GM18870 (cell line): Measurements from ENCODE around the gene THSD4.

Experiments used
- ATAC-seq: cut with Tn5 transposase; IDR thresholded peaks from one replicate; pipeline ENCODE4 v1.9.1; 2021; ENCODE audit warnings: moderate library complexity; ENCODE audit not compliant: unreplicated experiment

Gene THSD4

DNA sequence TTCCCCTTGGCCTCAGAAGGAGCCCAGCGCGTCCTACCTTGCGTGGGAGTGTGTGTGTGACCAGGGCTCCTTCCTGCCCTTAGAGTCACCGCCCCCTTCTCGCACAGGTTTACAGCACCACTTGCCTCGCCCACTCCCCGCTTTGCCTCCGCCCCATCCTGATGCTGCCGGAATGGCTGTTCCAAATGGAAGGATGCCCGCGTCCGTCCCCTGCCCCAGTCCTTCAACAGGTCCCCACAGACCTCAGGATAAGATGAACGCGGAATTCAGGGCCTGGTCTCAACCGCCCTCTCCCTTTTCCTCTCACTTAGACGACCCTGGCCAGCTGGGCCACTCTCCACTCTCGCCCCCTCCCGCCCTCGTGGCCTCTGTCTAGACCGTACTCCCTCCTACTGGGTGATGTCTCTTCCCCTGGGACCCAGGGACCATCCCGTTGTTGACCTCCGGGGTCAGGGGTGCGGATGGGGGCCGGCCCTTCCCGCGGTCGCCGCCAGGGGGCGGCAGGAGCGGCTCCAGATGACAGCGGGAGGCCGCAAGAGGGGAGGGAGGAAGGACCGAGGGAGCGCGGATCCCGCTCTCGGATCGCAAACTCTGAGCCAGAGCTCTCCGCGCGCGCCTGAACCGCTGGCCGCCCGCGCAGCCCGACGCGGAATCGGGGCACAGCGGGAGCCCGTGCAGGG, at the start of gene THSD4:
Gene THSD4 (plus strand): TSS at position 585 of the 680 bp plus-strand sequence.
- ATAC-seq, result no peak

DNA sequence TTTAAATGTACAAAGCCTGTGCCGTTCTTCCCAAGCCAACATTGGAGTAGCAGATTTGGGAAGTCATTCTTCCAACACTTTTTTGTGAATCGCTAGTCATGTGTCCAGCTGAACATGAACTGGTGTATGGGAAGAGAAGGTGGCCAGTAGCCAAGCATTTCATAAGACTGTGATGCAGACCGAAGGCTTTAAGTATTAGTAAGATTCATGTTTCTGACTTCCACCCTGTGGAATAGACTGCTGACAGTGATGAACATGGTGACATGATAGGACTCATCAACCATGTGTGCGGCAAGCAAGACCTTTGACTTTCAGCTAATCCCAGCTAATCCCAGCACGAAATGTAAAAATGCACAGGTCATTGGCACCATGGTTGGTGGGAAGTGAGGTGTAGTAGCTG, 48.3 kb upstream of the THSD4 start:
- ATAC-seq, result no peak

DNA sequence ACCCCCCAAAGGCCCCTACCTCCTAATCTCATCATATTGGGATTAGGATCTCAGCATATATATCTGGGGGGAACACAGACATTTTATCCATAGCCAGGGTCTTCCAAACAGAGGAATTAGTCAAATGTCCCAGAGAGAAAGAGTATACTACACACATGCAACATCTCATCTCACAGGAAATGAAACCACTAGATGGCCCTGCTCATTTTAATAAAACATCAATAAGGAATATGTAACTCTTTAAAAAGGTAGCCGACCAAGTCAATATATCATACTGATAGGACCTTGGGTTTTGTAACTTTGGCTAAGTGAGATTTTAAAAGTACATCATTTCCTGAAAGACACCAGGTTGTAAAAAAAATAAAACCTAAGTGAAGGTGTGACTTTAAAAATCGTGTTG, 45.6 kb upstream of the THSD4 start:
- no peak for ATAC-seq

DNA sequence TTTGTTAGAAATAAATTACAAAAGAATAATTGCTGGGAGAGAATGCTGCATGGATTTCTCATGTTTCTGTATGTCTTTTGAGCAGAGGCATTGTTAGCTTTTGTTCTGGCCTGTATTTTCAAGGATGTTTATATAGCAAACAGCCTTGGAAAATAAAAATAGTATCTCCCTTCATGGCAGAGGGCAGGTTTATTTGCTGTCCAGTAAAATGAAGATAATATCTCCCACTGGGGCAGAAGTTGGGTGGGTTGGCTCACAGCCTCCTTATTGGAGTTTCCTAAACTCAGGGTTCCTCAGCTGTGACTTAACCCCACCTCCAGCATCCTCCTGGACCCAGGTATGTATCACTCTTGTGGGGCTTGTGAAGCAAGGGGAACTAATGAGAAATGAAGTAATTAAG, 43.7 kb upstream of the THSD4 start:
- ATAC-seq, result no peak

DNA sequence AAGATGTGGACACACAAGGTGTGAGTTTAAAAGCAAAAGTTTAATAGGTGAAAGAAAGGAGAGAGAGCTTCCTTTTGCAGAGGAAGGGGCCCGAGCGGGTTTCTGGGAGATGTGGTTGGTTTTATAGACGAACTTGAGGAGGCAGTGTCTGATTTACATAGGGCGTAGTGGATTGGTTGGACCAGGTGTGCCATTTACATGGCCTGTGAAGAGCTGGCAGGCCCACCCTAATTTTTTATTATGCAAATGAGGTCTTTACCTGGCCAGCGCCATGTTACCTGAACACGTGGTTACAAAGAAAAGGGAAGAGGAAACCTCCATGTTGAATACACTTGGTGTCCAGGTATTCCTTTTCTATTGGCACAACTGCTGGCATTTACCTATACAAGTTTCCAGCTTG, 42.8 kb upstream of the THSD4 start:
- ATAC-seq, result no peak

DNA sequence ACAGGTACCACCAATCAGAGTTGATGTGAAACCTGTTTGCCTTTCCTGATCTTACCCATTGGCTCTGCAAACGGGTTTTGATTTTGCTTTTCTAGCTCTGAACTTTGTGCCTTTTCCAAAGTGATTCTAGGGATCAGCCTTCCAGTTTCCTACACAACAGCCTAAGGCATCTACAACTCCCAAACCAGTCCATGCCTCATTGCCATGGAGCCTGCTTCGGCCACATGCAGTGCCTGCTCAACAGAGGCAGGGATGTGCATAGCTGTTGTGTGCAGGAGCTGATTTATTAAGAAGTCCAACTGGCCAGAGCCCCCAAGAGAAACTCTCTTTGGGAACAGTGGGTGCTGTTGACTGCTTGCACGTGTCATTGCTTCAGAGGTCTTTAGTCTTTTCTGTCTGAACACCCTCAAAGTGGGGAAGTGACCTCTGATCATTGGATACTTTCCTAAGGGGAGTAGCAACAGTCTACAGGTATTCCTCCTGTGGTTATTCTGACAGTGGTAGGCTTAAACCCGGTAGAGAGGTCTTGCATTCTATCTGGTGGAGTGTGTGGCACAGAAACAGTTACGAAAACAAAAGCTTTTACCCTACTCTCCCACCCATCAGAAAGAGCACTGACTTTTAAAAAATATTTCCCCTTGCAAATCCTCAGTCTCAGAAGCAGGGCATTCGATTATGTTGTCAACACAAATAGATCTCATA, 36.6 kb upstream of the THSD4 start:
- no peak for ATAC-seq

DNA sequence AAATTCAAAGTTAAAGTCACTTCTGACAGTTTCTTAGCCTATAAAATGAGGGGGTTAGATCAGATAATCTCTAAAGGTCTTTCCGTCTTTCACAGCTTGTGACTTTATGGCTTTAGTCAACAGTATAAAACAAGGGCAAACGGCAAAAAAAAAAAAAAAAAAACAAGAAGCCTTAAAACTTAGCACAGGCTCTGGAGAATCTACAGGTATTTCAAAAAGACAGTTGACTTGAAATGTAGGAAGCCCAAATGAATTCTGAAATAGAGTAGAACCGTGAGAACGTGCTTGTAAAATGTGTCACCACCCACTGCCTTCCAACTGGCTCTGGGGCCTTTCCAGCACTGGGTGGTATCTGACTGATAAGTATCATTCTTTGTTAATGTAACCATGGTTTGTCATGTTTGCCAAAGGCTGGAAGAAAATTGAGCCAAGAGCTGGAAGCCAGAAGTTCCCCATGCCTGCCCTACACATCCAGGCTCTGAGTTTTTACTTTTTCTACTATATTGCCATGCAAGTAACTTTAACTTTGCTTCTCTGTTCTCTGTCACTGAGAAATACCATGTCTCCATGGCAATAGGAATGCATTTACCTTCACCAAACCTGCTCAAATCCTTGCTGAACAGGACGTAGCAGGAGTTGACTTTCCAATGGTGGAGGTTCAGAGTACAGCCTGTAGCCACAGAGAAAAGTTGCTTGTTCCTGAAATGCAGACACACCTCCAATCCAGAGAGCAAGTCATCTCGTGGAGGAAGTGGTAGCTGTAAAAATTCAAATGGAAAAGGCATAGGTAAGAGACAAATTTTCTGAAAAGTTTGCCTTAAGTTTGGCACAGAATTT, 35.8 kb upstream of the THSD4 start:
- no peak for ATAC-seq

DNA sequence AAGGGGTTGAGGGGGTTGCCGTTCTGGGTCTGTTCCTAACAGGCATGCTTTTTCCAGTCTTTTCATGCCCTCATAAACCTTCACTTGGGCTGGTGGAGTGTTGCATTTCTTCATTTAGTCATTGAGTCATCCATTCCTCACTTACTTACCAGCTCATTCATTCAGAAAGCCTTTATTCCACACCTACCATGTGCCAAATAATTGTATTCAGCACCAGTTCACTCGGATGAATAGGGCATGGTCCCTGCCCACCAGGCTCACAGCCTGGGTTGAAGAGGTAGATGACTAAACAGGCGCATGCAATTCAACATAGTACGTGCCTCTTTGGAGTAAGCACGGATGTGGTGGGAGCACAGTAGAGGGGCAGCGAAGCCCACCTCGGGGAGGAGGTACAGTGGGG, 35.1 kb upstream of the THSD4 start:
- ATAC-seq, result no peak

DNA sequence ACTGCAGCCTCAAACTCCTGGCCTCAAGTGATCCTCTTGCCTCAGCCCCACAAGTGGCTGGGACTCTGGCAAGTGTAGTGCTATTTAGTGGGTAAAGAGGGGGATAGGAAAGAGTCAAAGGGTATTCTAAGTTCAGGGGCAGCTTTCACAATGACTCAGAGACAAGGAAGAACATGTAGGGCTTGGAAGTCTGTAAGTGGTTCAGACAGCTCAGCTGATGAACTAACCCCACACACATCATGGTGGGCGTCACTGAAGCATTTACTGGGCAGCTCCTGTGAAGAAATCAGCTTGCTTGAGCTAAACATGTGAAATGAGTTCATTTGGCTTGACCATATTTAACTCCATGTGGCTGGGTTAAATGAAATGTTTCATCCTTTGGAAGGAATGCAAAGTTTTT, 34.6 kb upstream of the THSD4 start:
- no peak for ATAC-seq

DNA sequence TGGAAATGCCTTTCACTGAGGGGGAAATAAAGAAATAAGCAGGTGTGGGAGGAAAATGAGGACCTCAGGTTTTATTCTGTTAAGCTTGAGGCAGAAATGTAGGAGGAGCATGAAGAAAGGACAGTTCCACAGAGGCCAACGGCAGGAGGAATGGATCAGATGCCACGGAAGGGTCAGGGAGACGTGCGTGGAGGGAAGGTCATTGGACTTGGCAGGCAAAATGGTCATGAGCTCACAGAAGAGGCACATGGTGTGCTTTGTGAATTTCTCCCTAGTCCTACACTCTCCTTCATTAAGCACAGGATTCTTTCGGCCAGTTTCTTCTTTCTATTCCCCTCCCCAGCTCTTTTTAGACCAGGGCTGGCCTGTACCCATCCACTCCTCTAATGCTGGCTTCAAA, 32.5 kb upstream of the THSD4 start:
- no peak for ATAC-seq

DNA sequence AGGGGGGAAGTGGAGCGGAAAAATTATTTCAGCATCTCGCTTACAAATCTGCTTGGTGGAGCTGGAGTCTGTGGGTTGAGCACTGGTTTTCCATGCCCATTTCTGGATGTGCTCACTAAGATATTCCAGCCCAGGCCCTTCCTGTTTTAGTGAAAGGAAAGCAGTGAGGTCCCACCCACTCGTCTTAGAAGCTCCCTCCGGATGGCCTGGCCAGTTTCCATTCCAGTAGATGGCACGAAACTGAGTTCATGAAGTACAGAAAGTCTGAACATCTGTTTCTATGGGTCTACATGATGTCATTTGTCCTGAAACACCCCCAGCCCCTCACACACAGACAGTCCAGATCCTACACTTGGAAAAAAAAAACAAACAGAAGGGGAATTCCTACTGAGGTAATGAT, 31.9 kb upstream of the THSD4 start:
- ATAC-seq, result no peak

DNA sequence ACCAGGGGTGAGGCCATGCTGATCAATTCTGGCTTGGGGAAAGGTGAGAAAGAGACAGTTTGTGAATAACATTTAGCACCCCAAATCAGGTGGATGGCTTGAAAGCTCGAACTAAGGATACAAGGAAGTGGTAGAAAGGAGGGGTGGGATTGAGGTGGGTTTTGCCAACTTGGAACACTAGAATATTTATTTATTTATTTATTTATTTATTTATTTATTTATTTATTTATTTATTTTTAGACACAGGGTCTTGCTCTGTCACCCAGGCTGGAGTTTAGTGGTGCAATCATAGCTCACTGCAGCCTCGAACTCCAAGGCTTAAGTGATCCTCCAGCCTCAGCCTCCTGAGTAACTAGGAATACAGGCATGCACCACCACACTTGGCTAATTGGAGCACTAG, 31.0 kb upstream of the THSD4 start:
- ATAC-seq, result no peak

DNA sequence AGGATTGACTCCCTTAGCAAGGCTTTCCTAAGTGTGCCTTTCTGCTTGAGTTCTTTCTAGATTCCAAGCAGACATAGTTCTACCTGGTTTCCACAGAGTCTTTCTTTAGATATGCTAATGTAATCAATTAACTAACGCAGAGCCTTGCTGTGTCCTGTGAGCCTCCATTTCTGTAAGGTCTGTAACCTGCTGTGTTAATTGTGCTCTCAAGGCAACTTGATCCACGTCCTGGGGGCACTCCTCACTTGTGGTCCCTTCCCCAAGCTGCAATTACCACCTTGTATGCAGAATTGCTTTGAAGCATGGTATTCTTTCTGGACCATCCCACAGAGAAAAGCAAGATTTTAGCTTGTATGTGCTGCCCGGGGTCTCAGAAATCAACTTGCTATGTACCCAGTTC, 29.5 kb upstream of the THSD4 start:
- no peak for ATAC-seq

DNA sequence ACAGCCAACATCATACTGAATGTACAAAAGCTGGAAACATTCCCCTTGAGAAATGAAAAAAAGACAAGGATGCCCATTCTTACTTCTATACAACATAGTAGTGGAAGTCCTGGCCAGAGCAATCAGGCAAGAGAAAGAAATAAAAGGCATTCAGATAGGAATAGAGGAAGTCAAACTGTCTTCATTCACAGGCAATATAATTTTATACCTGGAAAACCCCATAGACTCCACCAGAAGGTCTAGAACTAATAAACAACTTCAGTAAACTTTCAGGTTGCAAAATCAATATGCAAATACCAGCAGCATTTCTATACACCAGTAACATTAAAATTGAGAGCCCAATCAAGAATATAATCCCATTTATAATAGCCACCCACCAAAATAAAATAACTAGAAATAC, 27.1 kb upstream of the THSD4 start:
- no peak for ATAC-seq

DNA sequence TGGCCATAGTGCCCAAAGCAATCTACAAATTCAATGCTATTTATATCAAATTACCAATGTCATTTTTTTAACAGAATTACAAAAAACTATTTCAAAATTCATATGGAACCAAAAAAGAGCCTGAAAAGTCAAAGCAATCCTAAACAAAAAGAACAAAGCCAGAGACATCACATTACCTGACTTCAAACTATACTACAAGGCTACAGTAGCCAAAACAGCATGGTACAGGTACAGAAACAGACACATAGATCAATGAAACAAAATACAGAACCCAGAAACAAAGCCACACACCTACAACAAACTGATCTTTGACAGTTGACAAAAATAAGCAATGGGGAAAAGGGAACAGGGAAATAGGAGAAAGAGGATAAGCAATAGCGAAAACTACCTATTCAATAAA, 26.6 kb upstream of the THSD4 start:
- no peak for ATAC-seq

DNA sequence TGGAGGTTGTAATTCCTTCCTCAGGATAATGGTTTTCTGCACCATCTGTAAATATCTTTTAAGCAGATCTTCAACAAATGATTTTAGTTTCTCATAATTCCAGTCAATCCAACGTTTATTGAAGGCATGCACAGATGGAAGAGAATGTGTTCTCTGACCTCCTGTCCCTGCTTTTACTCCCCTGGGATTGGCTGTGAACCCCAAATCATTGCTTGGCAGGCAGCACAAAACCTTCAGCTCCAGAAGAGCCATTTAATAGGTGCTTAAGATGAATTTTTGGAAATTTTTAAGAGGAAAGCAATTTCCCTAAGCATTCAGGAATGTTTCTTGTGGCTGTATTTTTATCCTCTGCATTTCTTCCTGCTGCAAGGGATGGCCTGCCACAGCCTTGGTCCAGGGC, 25.5 kb upstream of the THSD4 start:
- no peak for ATAC-seq

DNA sequence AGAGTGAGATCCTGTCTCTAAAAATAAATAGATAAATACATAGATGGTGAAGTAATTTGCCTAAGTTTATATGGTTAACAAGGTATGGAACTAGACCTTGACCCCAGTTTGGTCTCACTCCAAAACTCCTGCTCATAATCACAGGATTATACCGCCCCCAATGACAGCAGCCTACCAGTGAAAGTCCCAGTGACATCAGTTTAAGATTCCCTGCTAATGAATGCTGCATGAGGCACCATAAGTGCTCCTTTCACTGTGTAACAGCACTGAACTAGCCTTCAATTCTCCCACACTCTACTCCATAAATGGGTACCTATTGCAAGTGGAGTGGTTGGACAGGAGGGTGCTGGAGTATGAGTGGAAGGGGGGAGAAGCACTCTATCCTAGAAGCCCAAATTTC, 23.7 kb upstream of the THSD4 start:
- no peak for ATAC-seq

DNA sequence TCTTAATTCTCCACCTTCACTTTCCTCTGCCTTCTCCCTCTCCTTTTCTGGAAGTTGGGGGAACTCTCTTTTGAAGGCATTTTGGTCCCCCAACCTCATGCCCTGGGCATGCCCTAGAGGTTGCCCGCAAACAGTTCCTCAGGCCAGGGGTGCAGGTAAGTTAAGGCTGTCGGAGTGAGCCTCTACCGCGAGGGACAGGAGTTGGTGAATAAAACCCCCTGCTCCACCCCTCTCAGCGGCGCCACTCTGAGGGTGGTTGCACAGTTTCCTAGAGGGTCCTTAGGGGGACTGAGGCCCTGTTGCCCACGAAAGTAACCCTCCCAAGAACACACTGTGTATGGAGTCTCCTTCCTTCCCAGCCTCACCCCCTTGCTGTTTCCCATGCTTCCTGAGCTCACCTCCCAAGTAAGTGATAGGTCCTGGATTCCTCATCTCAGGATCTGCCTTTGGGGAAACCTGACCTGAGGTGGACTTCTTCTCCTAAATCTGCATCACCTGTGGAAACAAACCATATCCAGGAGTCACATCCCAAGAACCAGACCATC, 23.1 kb upstream of the THSD4 start:
- no peak for ATAC-seq

DNA sequence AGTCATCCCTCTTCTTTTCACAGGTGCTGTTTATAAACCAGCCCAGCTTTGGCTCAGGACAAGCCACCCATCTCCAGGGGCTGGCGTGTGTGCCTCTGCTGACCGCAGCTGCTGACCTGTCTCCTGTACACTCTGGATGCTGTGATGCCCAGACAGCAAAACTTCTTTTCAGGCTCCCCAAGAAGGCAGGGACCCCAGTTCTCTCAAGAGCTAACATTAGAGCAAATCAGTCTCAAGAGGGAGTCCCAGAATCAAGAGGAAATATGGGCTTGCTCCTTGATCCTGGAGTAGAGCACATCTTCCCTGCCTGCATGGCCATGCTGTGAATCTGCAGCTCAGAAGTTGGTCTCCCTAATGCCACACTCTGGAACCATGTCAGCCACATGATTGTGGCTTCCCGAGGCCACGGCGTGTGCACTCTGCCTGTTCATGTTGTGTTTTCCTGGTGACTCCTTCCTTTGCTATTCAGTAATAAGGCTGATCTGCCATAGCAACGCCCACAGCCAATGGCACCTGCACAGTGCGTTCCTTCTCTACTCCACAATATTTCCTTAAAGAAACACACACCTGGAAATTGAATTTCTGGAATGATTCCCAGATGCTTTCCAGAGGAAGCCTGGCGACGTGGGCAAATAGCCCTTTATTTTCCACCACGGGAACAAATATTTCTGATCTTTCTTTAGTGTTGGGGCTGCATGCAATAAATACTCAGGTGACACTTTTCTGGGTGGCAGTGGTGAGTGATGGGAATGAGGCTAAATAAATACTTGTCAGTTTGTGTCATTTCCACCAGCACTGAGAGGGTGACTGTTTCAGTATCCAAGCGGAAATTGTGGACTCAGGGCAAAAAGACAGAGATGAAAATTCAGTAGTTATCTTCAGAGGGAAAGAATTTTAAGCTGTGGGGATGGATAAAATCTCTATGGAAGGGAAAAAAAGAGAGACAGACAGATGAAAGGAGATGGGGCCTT, 21.9 kb upstream of the THSD4 start:
- no peak for ATAC-seq

DNA sequence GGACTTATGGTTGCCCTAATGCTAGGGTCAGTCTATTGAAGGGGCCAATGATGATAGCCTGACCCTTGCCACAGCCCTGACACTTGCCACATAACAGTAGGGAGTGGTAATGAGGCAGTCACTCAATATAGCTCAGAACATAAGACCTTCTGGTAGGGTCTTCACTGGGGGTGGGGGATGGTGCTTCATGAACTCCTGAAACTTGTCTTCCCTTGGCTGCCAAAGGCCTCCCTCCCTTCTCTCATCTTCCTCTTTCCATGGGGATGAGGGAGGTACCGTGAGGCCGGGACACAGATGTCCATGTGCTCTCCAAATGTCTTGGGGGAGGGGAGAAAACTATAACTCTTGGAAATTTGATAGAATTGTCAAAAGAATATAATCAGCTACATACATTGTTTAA, 21.1 kb upstream of the THSD4 start:
- ATAC-seq, result no peak

DNA sequence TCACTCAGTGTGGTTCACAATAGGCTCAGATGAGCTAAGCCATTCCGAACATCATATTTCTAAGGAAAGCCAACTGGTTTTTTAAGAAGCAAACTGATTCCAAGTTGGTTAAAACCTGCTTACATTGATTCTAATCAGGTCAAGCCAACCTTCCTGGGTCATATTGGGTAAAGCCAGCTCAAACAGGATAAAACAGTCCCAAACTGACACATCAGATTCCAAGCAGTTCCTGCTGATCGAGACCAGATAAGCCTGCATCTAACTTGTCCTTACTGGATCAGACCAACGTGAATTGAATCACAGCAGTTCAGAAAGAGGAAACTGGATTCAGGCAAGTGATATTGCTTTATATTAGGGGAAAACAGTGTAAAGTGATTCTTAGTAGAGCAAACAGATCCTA, 18.6 kb upstream of the THSD4 start:
- no peak for ATAC-seq
